UCSD-AML1 (cell line): ENCODE results near the gene VWA8.
"Not testable (repeated sequence)": the region's sequence is repeated elsewhere in the genome, so short reads cannot be mapped to it uniquely, and the experiment has no call there.

Source experiments
- DNase-seq: peaks from one replicate; lab custom pipeline; 2025; ENCODE audit not compliant: unreplicated experiment; lab: John Stamatoyannopoulos, UW

VWA8 gene

GRCh38 chr13:41859565-41859964, 101.3 kb downstream of the VWA8 start:
- no peak for DNase-seq

DNA sequence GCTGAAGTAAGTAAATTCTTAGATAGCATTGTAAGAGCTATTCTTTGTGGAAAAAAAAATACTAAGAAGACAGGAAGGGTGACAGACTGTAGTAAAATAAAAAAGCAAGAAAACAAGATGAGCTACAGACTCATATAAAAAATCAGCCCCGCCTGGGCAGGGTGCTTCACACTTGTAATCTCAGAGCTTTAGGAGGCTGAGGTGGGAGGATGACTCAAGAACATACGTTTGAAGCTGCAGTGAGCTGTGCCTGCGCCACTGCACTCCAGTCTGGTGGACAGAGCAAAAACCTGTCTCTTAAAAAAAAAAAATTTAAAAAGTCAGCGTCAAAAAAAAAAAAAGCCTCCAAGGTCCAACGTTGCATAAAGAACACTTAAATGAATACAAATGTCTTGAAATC, 102.1 kb downstream of the VWA8 start:
- DNase-seq: no peak

DNA sequence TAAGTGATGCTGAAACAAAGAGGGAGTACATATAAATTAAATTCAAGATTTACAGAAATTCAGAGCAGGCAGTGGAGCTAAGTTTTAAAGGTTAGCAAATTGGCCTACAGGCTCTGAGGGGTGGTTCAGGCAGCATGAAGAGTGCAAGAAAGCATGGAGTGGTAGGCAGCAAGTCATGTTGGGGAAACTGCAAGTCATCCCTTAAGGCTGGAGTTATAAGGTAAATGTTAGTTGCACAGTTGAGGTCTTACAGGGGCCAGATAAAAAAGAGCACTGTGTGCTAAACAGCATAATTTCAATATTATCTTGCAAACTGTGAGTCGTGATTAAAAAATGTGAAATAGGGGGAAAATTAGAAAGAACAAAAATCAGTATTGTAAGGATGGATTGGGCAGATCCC, 106.2 kb downstream of the VWA8 start:
- DNase-seq: no peak

GRCh38 chr13:41851351-41851750, 109.6 kb downstream of the VWA8 start:
- DNase-seq: no peak

DNA sequence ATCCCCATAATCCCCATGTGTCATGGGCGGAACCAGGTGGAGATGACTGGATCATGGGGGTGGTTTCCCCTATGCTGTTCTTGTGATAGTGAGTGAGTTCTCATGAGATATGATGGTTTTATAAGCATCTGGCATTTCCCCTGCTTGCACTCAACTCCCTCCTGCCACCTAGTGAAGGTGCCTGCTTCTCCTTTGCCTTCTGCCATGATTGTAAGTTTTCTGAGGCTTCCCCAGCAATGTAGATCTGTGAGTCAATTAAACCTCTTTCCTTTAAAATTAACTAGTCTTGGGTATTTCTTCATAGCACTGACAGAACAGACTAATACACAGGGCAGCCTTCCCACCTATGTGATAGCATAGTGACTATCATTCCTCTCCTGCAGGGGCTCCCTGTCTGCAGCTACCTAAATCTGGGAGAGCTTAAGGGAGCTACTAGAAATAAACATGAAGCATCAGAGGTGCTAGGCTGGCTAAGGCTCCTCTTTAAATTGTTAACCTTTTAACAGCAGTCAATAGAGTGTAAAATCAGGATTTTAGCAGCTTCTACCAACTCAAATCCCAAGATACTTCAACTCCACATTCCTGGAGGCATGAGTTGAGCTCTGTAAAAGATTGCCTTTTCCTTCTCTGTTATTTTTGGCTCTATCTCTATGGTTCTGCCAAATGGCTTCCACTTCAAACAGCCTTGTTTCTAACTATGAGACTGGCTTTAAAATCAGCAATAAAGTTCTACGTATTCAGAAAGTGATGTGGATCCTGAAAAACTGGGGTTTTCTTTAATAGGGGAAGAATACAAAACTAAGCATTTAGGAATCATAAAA, 112.3 kb downstream of the VWA8 start:
- no peak for DNase-seq

- no peak for DNase-seq
Measured at GRCh38 chr13:41847216-41847615, 113.7 kb downstream of the VWA8 start.

DNA sequence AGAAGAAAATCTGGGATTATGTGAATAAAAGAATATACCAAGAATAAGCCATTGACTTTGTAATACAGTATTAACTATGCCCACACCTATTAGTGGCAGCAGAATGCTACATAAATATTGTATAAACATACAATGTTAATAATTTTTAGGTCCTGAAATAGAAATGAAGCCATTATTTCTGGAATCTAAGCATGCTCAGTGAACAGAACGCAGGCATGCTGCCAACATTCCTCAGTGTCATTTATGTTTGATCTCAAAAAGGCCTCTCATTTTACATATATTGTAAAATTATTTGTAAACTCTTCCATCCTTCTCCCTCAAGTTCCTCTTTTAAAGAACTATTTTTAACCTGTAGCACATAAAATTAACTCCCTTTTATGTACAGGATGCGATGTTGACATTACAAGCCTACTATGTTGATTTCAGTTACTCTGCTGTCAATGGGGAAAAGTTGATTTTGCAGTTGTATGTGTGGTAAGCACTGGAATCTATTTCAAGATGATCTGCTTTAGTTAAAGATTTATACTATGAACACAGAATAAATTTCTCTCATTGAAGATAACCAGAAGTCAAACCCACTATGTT, 118.8 kb downstream of the VWA8 start:
- DNase-seq: no peak

- DNase-seq: no peak
Measured at GRCh38 chr13:41837629-41838028, 123.3 kb downstream of the VWA8 start.

DNA sequence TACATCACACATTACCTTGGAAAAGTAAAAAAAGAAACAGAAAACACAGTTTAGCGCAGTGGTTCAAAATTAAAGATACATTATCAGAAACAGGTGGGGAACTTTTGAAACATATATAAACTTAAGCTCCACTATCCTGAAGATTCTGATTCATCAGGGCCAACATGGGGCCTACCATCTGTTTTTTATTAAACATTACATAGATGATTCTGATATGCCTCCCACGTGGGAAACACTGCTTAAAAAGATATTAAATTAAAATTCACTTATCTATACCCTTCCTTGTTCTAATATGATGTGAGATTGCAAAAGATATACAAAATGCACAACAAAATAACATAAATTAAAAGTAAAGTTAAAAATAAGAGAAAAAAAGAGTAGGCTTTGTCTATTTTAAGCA, 125.0 kb downstream of the VWA8 start:
- no peak for DNase-seq

DNA sequence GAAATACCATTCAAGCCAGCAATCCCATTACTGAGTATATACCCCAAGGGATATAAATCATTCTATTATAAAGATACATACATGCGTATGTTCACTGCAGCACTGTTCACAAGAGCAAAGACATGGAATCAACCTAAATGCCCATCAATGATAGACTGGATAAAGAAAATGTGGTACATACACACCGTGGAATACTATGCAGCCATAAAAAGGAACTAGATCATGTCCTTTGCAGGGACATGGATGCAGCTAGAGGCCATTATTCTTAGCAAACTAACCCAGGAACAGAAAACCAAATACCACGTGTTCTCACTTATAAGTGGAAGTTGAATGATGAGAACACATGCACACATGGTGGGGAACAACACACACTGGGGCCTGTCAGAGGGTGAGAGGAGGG, 126.2 kb downstream of the VWA8 start:
- DNase-seq: not testable (repeated sequence)

- no peak for DNase-seq
Measured at GRCh38 chr13:41833831-41834230, 127.1 kb downstream of the VWA8 start.

DNA sequence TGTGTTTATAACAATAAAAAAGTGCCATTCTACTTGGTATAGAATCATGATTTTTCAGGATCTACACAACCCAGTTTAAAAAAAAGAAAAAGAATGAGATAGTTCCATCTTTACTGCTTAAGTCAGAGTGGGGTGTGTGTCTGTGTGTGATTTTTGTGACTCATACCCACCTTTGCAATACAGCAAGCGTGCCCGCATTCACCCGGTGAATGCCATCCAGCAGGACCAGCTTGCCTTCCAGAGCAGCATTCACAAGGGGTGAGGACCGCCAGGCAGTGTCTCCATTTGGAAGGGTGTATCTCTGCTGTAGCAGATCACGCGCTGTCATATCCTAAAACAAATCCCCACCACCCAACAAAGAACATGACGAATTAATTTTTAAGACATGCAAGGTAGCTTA, 127.7 kb downstream of the VWA8 start:
- no peak for DNase-seq

DNA sequence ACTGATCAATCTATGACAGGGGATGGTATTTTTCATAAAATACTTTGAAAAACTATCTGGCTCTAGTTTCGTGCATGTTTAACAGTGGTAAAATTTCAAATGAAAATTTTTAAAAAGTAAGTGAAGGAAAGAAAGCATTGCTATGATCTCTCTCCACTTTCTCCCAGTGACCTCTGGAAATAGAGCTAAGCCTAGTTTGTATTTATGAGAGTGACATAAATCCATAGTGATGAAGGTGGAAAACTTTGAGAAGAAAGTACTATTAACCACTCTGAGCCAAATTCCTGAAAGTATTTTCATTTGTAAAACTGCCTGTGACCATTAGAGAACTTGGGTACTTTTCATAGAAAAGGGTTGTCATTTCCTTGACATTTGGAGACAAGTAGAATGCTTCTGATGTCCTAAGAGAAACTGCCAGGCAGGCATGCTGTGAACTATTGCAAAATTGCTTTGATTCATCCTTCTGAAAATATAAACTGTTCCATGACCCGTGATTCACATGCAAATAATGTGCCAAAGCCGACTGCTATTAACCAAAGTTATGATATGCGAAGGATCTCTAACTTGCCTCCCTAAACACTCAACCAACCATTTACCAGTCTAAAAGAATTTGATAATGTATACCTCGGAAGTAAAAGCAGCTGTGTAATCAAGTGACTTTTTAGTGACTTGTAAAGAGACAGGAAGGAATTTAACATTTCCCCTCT, 133.2 kb downstream of the VWA8 start:
- no peak for DNase-seq

DNA sequence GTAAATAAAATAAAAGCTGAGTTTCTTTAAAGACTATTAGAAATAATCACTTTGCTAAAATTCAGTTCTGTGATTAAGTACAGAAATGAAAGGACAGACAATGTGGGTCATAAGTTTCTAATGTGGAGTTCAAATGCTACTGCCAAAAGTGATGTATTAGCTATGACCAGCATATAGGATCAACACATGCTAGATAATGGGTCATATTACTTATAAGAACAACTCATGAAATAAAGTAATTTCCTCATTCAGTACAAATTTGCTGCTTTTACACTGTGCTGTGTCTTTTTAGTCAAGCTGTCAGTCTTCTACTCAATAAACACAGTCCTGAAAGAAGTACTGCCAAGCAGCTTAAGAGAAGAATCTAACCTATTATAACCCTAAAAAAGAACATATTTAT, 135.2 kb downstream of the VWA8 start:
- no peak for DNase-seq

- no peak for DNase-seq
Measured at GRCh38 chr13:41823476-41823875, 137.4 kb downstream of the VWA8 start.

GRCh38 chr13:41822560-41822959, 138.3 kb downstream of the VWA8 start:
- no peak for DNase-seq

DNA sequence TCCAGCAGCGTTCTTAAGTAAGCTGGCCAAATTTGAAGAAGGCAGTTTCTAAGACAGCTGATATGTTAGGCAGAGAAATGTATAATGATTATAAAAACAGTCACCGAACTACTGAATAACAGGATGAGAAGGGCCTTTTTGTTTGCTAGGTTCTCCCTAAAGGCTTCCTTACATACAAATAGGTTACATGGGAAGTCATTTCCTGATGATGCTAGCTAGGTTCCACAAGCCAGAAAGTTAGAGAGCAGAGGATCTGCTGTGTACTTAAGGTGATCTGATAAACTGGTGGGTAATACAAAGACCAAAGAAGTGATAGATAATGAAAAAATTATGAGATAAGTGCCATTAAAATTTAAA, 139.7 kb downstream of the VWA8 start:
- no peak for DNase-seq

DNA sequence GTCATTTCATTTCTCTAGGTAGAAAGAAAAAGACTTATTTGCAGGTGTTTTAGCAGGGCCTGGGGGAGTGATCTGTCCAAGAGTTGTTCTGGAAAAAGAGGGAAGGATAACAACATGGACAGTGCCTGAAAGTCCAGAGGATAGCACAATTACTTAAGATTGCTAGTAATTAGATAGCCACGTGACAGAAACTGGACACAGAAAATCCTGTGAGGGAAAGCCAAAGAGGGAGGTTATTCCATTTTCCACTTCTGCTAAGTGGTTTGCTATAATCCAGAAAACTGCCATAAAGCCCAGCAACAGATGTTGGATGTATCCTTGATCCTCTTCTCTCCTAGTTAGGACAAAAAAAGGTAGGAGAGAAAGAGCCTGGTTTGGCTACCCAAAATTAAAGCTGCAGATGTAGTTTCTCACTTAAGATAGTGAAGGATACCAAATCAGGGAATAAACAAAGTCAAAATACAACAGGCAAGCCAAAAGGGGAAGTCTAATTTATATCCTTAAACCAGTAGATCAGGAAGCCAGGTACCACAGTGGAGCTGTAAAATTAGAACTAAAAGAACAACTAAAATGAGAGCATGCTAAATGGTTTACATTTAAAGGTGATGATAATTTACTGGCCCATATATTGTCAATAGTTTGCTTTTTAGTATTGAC, 140.2 kb downstream of the VWA8 start:
- no peak for DNase-seq

DNA sequence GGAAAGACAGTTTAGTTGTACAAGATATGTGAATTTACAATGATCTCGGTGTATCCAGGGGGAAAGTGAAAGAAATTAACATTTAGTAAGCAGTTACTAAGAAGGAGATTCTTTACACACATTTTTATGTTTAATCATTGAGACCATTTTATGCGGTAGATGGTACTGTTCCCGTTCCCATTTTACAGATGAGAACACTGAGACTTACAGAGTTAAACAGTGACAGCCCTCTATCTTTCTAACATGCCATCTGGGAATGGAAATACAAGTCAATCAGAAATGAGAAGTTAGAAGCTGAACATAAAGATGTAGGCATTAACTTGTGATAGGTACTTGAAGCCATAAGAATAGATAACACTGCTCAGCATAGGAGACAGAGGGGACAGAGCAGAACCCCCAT, 144.9 kb downstream of the VWA8 start:
- DNase-seq: no peak

GRCh38 chr13:41813426-41813825, 147.5 kb downstream of the VWA8 start:
- DNase-seq: no peak

DNA sequence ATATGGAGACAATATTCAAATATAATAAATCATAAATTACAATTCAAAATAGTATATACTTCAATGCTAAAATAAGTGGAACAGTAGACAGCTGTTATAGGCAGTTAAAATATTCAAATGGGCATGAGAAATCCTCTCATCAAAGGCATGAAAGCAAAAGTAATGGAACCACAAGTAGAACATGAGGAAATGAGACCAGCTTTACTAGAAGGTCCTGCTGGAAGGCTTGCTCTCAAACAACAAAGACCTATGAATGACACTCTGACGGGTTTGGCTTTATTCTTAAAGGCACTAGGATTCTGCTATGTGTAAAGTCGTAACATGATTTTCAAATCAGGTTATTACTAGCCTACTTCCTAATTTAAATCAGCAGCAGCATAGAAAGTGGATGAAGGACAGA, 148.1 kb downstream of the VWA8 start:
- no peak for DNase-seq

DNA sequence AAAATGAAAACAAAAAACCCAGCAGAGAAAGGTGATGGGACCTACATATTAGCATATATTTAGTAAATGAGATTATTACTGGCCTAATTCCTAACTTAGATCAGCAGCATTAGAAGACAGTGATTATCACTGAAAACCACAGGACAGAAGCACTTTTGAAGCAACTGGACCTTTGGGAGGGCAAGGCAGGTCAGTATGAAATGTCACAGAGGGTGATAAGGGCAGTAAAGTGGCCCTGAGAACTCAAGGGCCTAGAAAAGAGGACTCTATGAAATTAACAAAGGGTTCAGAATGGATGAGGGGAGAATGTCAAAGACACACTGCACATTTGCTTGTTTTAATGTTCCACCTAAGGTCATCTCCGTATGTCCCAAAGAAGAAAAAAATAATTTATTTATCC, 148.7 kb downstream of the VWA8 start:
- DNase-seq: no peak
